Hepatocyte (in vitro differentiated cells): ENCODE measurements around the gene PNCK. TPM values are rescaled to one million over a fixed set of nuclear protein-coding genes. Genes with fewer than 3 reads are reported as not detected.

ENCODE experiments used
- DNase-seq: peaks from one replicate; pipeline ENCODE4 v3.0.0-alpha.2; 2016; ENCODE audit warnings: low spot score
- H2AFZ ChIP-seq: fragments of 200-600 bp; sonication (generic); 2 replicates; pipeline ENCODE4 v1.6.0; 2016; ENCODE audit warnings: antibody characterized with exemption, mild to moderate bottlenecking
- H3K27ac ChIP-seq: fragments of 200-600 bp; sonication (generic); 2 replicates; pipeline ENCODE4 v1.5.1; 2016; ENCODE audit warnings: mild to moderate bottlenecking
- H3K27me3 ChIP-seq: fragments of 200-600 bp; sonication (generic); 2 replicates; pipeline ENCODE4 v1.6.1; 2016
- H3K36me3 ChIP-seq: fragments of 200-600 bp; sonication (generic); replicated peaks from 2 replicates; pipeline ENCODE4 v1.5.1; 2016; ENCODE audit warnings: low read depth; ENCODE audit not compliant: insufficient read depth
- H3K4me1 ChIP-seq: fragments of 200-600 bp; sonication (generic); 2 replicates; pipeline ENCODE4 v1.5.1; 2016; ENCODE audit warnings: mild to moderate bottlenecking, moderate library complexity; ENCODE audit not compliant: insufficient read depth
- H3K4me2 ChIP-seq: fragments of 200-600 bp; sonication (generic); 2 replicates; pipeline ENCODE4 v1.6.0; 2016
- H3K4me3 ChIP-seq: fragments of 200-600 bp; sonication (generic); 2 replicates; pipeline ENCODE4 v1.5.1; 2016; ENCODE audit warnings: mild to moderate bottlenecking
- H3K79me2 ChIP-seq: fragments of 200-600 bp; sonication (generic); 2 replicates; pipeline ENCODE4 v1.6.0; 2017; ENCODE audit warnings: mild to moderate bottlenecking
- H3K9me2 ChIP-seq: fragments of 200-600 bp; sonication (generic); replicated peaks from 2 replicates; pipeline ENCODE4 v1.6.0; 2017; ENCODE audit warnings: mild to moderate bottlenecking; ENCODE audit not compliant: insufficient read depth
- H3K9me3 ChIP-seq: fragments of 200-600 bp; sonication (generic); 2 replicates; pipeline ENCODE4 v1.5.1; 2016; ENCODE audit warnings: low read depth, mild to moderate bottlenecking
- H4K20me1 ChIP-seq: fragments of 200-600 bp; sonication (generic); 2 replicates; pipeline ENCODE4 v1.6.0; 2016; ENCODE audit warnings: mild to moderate bottlenecking; ENCODE audit not compliant: insufficient read depth, poor library complexity, severe bottlenecking
- EZH2 ChIP-seq: fragments of 200-600 bp; sonication (generic); IDR thresholded peaks from 2 replicates; pipeline ENCODE4 v1.6.1; 2016; ENCODE audit warnings: antibody characterized with exemption, mild to moderate bottlenecking, borderline replicate concordance
- EZH2phosphoT487 ChIP-seq: fragments of 200-600 bp; sonication (generic); IDR thresholded peaks from one replicate; pipeline ENCODE4 v1.6.1; 2018; ENCODE audit warnings: antibody characterized with exemption, mild to moderate bottlenecking, low read depth, moderate library complexity; ENCODE audit not compliant: unreplicated experiment, severe bottlenecking
- WGBS: methylation state at CpG from one replicate; pipeline ENCODE4 v1.1.6; 2016; ENCODE audit warnings: low lambda C conversion rate; ENCODE audit errors: missing lambda C conversion rate; 5-methylcytosine and 5-hydroxymethylcytosine counted together
- polyA plus RNA-seq: library from polyadenylated mRNA; unstranded; fragments of >200 nt; fragmentation: Nextera tagmentation; extraction: Ambion mirVana; gene quantifications from 2 replicates; pipeline ENCODE4 v1.2.1, GENCODE V29; 2016
- total RNA-seq: library from RNA; depleted of rRNA; stranded (reverse); fragments of >200 nt; gene quantifications from 2 replicates; pipeline ENCODE4 v1.2.3, GENCODE V29; 2014
- TF ChIP-seq, protein P1 (sequence below): fragments of 200-600 bp; sonication (generic); IDR thresholded peaks from 2 replicates; pipeline ENCODE4 v1.5.1; 2016; ENCODE audit warnings: antibody characterized with exemption, mild to moderate bottlenecking; ENCODE audit not compliant: poor library complexity

Gene PNCK
- total and polyA plus RNA-seq, 2 experiments from 2014 or later, result 0.28 to 2.2 TPM

DNA sequence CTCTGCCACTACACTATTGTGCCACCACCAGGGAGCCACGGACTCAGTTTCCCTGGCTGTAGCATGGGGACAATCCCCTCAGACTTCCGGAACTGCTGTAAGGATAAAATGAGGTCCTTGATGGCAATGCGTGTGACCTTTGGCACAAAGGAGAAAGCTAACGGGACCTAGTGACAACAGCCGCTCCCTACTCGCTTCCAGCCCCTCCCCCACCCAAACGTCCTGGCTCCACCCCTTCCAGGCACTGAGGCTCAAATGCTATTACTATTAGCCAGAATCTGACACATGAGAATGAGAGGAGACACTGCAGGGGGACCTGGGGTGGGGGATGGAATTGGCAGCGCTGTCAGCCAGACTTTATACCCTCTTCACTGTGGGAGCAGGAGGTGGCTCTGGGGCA lies 32.0 kb downstream of the PNCK start:
- DNase-seq, result peak; percentile 37
- Histone ChIP-seq H3K9me2 (no peaks in the 10 kb centered on the region), H3K27ac (no peak overlapping the region), H3K27me3 (peaks cover 4% of the 10 kb centered on the region), H3K4me1 (no peaks in the 10 kb centered on the region), H3K4me3 (no peak overlapping the region), H2AFZ (no peak overlapping the region), H4K20me1 (no peaks in the 10 kb centered on the region), H3K4me2 (peak overlapping the region; percentile 79), H3K36me3 (no peaks in the 10 kb centered on the region), H3K9me3 (no peaks in the 10 kb centered on the region), H3K79me2 (no peaks in the 10 kb centered on the region)
- 40% methylated on average over 8 of the region's 8 CpGs for WGBS
- no peak for TF ChIP-seq EZH2phosphoT487
- TF ChIP-seq, protein P1, sequence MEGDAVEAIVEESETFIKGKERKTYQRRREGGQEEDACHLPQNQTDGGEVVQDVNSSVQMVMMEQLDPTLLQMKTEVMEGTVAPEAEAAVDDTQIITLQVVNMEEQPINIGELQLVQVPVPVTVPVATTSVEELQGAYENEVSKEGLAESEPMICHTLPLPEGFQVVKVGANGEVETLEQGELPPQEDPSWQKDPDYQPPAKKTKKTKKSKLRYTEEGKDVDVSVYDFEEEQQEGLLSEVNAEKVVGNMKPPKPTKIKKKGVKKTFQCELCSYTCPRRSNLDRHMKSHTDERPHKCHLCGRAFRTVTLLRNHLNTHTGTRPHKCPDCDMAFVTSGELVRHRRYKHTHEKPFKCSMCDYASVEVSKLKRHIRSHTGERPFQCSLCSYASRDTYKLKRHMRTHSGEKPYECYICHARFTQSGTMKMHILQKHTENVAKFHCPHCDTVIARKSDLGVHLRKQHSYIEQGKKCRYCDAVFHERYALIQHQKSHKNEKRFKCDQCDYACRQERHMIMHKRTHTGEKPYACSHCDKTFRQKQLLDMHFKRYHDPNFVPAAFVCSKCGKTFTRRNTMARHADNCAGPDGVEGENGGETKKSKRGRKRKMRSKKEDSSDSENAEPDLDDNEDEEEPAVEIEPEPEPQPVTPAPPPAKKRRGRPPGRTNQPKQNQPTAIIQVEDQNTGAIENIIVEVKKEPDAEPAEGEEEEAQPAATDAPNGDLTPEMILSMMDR, result no peak
- TF ChIP-seq EZH2, result no peak

DNA sequence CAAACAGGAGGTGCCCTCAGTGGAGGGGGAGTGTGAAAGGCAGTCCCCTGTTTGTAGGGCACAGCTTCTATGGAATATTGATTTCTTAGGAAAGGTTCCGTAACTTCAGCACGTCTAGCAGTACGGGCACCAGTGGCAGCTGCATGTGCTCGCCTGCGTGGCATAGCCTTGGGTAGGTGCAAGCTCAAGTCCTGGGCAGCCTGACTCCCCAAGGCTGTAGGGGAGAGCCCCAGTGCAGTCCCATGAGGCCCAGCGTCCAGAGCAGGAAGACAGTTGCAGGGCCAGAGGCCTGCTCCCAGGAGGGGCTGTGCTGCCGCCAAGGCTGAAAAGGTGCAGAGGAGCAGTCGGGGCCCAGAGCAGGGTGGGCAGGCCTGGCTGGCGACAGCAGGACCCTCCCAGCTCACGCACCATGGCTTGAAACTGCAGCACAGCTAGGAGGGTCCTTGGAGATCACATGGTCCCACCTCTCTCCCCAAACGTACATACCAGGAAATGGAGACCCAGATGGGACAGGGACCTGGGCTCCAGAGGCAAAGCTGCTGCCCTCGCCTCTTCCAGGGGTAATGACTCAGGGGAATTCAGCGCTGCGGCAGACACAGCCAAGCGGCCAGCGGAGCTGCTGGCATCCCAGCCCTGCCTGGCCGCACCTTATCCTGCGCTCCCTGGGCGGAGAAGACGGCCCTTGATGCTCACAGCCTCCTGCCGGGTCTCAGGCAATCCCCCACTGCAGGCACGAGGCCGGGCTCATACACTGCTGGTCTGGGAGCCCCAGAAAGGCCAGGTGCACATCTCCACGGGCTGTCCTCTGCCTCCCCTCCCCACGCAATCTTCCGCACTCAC lies 32.7 kb downstream of the PNCK start:
- H3K4me3 ChIP-seq, result no peak overlapping the region
- no peak overlapping the region for H3K27ac ChIP-seq
- no peak overlapping the region for H3K4me2 ChIP-seq
- no peaks in the 10 kb centered on the region for H3K79me2 ChIP-seq
- TF ChIP-seq EZH2phosphoT487, result no peak
- TF ChIP-seq, protein P1, result no peak
- H3K27me3 ChIP-seq, result peaks cover 4% of the 10 kb centered on the region
- no peaks in the 10 kb centered on the region for H4K20me1 ChIP-seq
- DNase-seq, result peak; percentile 7
- H3K4me1 ChIP-seq, result no peaks in the 10 kb centered on the region
- no peaks in the 10 kb centered on the region for H3K36me3 ChIP-seq
- WGBS, result 74% methylated on average over 26 of the region's 26 CpGs
- H3K9me2 ChIP-seq, result no peaks in the 10 kb centered on the region
- no peaks in the 10 kb centered on the region for H3K9me3 ChIP-seq
- no peak overlapping the region for H2AFZ ChIP-seq

DNA sequence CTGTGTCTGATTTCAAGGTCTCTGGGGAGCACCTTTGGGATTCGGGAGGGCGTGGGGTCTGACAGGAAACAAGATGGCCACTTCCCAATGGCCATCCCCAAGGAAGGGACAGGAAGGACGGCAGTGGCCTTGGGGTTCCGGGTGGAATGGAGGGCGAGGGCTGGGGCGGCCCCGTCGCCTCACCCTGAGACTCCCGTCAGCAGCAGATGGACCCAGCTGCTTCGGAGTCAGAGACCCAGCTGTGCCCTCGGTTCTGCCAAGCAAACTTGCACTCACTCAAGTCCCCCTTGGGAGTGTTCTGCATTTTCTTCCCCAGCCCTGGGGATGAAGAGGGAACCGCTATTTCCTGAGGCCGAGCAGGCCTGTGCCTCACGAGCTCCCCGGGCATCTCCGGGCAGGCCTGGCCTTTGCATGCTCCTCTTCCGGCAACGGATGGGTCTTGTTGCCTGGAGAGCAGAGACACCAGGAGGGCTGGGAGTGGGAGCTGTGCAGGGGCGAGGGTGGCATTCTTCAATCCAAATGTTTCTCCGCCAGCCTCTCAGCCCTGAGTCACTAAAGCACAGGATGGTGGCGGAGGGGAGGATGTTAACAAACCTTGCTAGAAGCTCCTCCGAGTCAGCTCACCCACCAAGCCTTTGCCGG lies 33.4 kb downstream of the PNCK start:
- H3K79me2 ChIP-seq, result no peaks in the 10 kb centered on the region
- no peak overlapping the region for H3K4me2 ChIP-seq
- TF ChIP-seq, protein P1, result no peak
- no peak for TF ChIP-seq EZH2phosphoT487
- TF ChIP-seq EZH2, result no peak
- H3K4me3 ChIP-seq, result no peak overlapping the region
- H3K27ac ChIP-seq, result no peak overlapping the region
- DNase-seq, result peak; percentile 4
- 85% methylated on average over 22 of the region's 23 CpGs for WGBS
- H3K9me2 ChIP-seq, result no peaks in the 10 kb centered on the region
- no peaks in the 10 kb centered on the region for H4K20me1 ChIP-seq
- H3K4me1 ChIP-seq, result no peaks in the 10 kb centered on the region
- H3K9me3 ChIP-seq, result no peaks in the 10 kb centered on the region
- H3K36me3 ChIP-seq, result no peaks in the 10 kb centered on the region
- peaks cover 4% of the 10 kb centered on the region for H3K27me3 ChIP-seq
- H2AFZ ChIP-seq, result no peak overlapping the region
